Peyer's patch (tissue), 4 donors: ENCODE measurements around the gene C16orf89.
"Not testable (repeated sequence)": the region's sequence is repeated elsewhere in the genome, so short reads cannot be mapped to it uniquely, and the experiment has no call there.

Experiments
- CTCF ChIP-seq, 6 experiments: fragments of 450-650 bp in 4 of 6; fragments of 200-600 bp in 2 of 6; sonication (generic) in 1 of 6; IDR thresholded peaks; one replicate each; pipeline ENCODE4 v1.5.1; 2017 to 2019; ENCODE audit warnings: antibody characterized with exemption in 6 of 6, mild to moderate bottlenecking in 3 of 6, moderate library complexity in 1 of 6
- POLR2A ChIP-seq, 2 donors: fragments of 450-650 bp; IDR thresholded peaks; one replicate each; pipeline ENCODE4 v1.5.1; 2017; ENCODE audit warnings: antibody characterized with exemption in 2 of 2, mild to moderate bottlenecking in 2 of 2, moderate library complexity in 2 of 2

DNA sequence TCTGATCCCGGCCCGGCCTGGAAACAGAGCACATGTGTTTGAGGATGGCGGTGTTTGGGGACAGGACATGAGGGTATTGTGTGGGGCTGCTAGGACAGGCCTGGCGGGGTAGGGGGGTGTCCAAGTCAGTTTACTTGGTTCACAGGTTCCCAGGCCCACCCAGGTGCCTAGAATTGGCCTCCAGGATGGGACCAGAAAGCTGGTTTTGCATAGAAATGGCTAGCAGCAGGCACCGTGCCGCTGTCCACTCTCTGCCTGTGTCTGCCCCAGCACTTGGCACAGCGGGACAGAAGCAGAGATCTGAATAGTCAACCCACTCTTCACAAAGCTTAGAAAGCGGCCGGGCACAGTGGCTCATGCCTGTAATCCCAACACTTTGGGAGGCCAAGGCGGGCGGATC is 20.0 kb upstream of the C16orf89 start:
- not testable (repeated sequence) for TF ChIP-seq CTCF, POLR2A (IDR thresholded peaks at IDR 0.05)
